Measurements from ENCODE around the gene ULK1.
"Not testable (repeated sequence)": the region's sequence is repeated elsewhere in the genome, so short reads cannot be mapped to it uniquely, and the experiment has no call there.

The ULK1 gene

GRCh38 chr12:131862600-131862993, 31.8 kb upstream of the ULK1 start:
- no peak for DNase-seq

GRCh38 chr12:131862994-131863710, 31.3 kb upstream of the ULK1 start:
- no peak for DNase-seq

GRCh38 chr12:131863711-131864396, 30.6 kb upstream of the ULK1 start:
- DNase-seq, result no peak

- no peak for DNase-seq
Observed at GRCh38 chr12:131864469-131864868, 30.0 kb upstream of the ULK1 start.

GRCh38 chr12:131865180-131865875, 29.1 kb upstream of the ULK1 start:
- DNase-seq, result no peak

- DNase-seq, result no peak
Observed at GRCh38 chr12:131867471-131867870, 27.0 kb upstream of the ULK1 start.

- no peak for DNase-seq
Observed at GRCh38 chr12:131867891-131868675, 26.3 kb upstream of the ULK1 start.

GRCh38 chr12:131869871-131870418, 24.5 kb upstream of the ULK1 start:
- DNase-seq, result no peak

GRCh38 chr12:131871677-131872076, 22.7 kb upstream of the ULK1 start:
- no peak for DNase-seq

GRCh38 chr12:131872154-131873051, 22.0 kb upstream of the ULK1 start:
- no peak for DNase-seq

GRCh38 chr12:131873293-131873692, 21.1 kb upstream of the ULK1 start:
- DNase-seq, result no peak

GRCh38 chr12:131874972-131875371, 19.4 kb upstream of the ULK1 start:
- not testable (repeated sequence) for DNase-seq

- DNase-seq, result not testable (repeated sequence)
Observed at GRCh38 chr12:131877216-131877615, 17.2 kb upstream of the ULK1 start.

- DNase-seq, result not testable (repeated sequence)
Observed at GRCh38 chr12:131878436-131878835, 16.0 kb upstream of the ULK1 start.

- no peak for DNase-seq
Observed at GRCh38 chr12:131882804-131883520, 11.5 kb upstream of the ULK1 start.

GRCh38 chr12:131883521-131883900, 10.9 kb upstream of the ULK1 start:
- no peak for DNase-seq

GRCh38 chr12:131885076-131885475, 9.3 kb upstream of the ULK1 start:
- not testable (repeated sequence) for DNase-seq

GRCh38 chr12:131885543-131886057, 8.8 kb upstream of the ULK1 start:
- DNase-seq, result no peak

GRCh38 chr12:131891722-131892121, 2.7 kb upstream of the ULK1 start:
- not testable (repeated sequence) for DNase-seq

GRCh38 chr12:131892711-131893604, 1.5 kb upstream of the ULK1 start:
- no peak for DNase-seq

Data from CD4-positive, alpha-beta T cell treated with Interleukin-4 for 4 hours (primary cell).